Brain microvascular endothelial cell (primary cell): ENCODE results near the gene LAS1L.
A peak's percentile ranks its signal among the peaks of the same experiment; 100 is the strongest.

Source experiments
- DNase-seq: peaks from one replicate; pipeline ENCODE4 v3.0.0-alpha.2; 2020
- H3K27ac ChIP-seq: fragments of 250-450 bp; sonication (Bioruptor Pico); 2 replicates; pipeline ENCODE4 v1.5.1; 2020; ENCODE audit warnings: mild to moderate bottlenecking, moderate library complexity
- H3K27me3 ChIP-seq: fragments of 250-450 bp; sonication (Bioruptor Pico); replicated peaks from 2 replicates; pipeline ENCODE4 v1.5.1; 2020; ENCODE audit warnings: mild to moderate bottlenecking
- H3K36me3 ChIP-seq: fragments of 250-450 bp; sonication (Bioruptor Pico); replicated peaks from 2 replicates; pipeline ENCODE4 v1.5.1; 2020; ENCODE audit warnings: mild to moderate bottlenecking
- H3K4me3 ChIP-seq: 2 replicates; pipeline ENCODE4 v1.5.1; 2011; ENCODE audit warnings: low read depth, mild to moderate bottlenecking, control low read depth, low read length, moderate library complexity
- in situ Hi-C: cut with HindIII; loops from 2 replicates; pipeline ENCODE4 v1.10.0; 2017; ENCODE audit warnings: low sequenced_read_pairs, low pct_ligation_motif_present
- TF ChIP-seq, protein P1 (sequence below): IDR thresholded peaks from 2 replicates; pipeline ENCODE4 v1.5.1; 2011; ENCODE audit warnings: low read depth, mild to moderate bottlenecking, moderate library complexity, low read length, control low read depth, inconsistent platforms; ENCODE audit errors: missing control alignments

The LAS1L gene

GRCh38 chrX:65534450-65535292 is at the start of gene LAS1L:
LAS1L (minus strand) TSS chrX:65534787; CDS start chrX:65534715, 72 bp downstream.
- H3K27ac ChIP-seq: peak within 1 kb of the TSS; percentile 69
- peak within 1 kb of the TSS; percentile 87 for H3K4me3 ChIP-seq
- H3K27me3 ChIP-seq: no peaks in the 10 kb centered on the region
- peak; percentile 91 for DNase-seq
- in situ Hi-C loops: no loop called here
- no peaks in the 10 kb centered on the region for H3K36me3 ChIP-seq
- TF ChIP-seq, protein P1, sequence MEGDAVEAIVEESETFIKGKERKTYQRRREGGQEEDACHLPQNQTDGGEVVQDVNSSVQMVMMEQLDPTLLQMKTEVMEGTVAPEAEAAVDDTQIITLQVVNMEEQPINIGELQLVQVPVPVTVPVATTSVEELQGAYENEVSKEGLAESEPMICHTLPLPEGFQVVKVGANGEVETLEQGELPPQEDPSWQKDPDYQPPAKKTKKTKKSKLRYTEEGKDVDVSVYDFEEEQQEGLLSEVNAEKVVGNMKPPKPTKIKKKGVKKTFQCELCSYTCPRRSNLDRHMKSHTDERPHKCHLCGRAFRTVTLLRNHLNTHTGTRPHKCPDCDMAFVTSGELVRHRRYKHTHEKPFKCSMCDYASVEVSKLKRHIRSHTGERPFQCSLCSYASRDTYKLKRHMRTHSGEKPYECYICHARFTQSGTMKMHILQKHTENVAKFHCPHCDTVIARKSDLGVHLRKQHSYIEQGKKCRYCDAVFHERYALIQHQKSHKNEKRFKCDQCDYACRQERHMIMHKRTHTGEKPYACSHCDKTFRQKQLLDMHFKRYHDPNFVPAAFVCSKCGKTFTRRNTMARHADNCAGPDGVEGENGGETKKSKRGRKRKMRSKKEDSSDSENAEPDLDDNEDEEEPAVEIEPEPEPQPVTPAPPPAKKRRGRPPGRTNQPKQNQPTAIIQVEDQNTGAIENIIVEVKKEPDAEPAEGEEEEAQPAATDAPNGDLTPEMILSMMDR: no peak

- Histone ChIP-seq H3K27me3 (no peaks in the 10 kb centered on the region), H3K27ac (no peak overlapping the region), H3K36me3 (no peaks in the 10 kb centered on the region), H3K4me3 (no peak overlapping the region)
- TF ChIP-seq, protein P1: no peak
- in situ Hi-C loops: no loop called here
- DNase-seq: no peak
These were observed 48.0 kb upstream of the LAS1L start for GRCh38 chrX:65582450-65583082.

GRCh38 chrX:65581661-65582339 is 47.2 kb upstream of the LAS1L start:
- H3K27me3 ChIP-seq: no peaks in the 10 kb centered on the region
- DNase-seq: peak; percentile 44
- H3K36me3 ChIP-seq: no peaks in the 10 kb centered on the region
- no peak overlapping the region for H3K27ac ChIP-seq
- H3K4me3 ChIP-seq: no peak overlapping the region
- TF ChIP-seq, protein P1: peak; percentile 75
- in situ Hi-C loops: no loop called here

GRCh38 chrX:65578346-65578745 is 43.8 kb upstream of the LAS1L start:
- H3K27me3 ChIP-seq: no peaks in the 10 kb centered on the region
- H3K36me3 ChIP-seq: no peaks in the 10 kb centered on the region
- in situ Hi-C loops: no loop called here
- no peak overlapping the region for H3K27ac ChIP-seq
- no peak overlapping the region for H3K4me3 ChIP-seq
- TF ChIP-seq, protein P1: no peak
- DNase-seq: no peak

GRCh38 chrX:65576160-65576559 is 41.6 kb upstream of the LAS1L start:
- Histone ChIP-seq H3K27me3 (no peaks in the 10 kb centered on the region), H3K27ac (no peak overlapping the region), H3K36me3 (no peaks in the 10 kb centered on the region), H3K4me3 (no peak overlapping the region)
- TF ChIP-seq, protein P1: no peak
- no peak for DNase-seq
- in situ Hi-C loops: no loop called here
